GM23248 (cell line): Measurements from ENCODE around the gene IL17C. TPM values are rescaled to one million over a fixed set of nuclear protein-coding genes. Genes with fewer than 3 reads are reported as not detected.

Source experiments
- DNase-seq: peaks from one replicate; pipeline ENCODE4 v3.0.0-alpha.2; 2015
- H2AFZ ChIP-seq: fragments of 200-600 bp; sonication (generic); 2 replicates; pipeline ENCODE4 v1.6.1; 2016; ENCODE audit warnings: antibody characterized with exemption
- H3F3A ChIP-seq: fragments of 200-600 bp; sonication (generic); 2 replicates; pipeline ENCODE4 v1.6.1; 2016; ENCODE audit warnings: mild to moderate bottlenecking, antibody characterized with exemption, mixed run types; ENCODE audit not compliant: insufficient read depth
- H3K27ac ChIP-seq: fragments of 200-600 bp; sonication (generic); 2 replicates; pipeline ENCODE4 v1.5.1; 2016; ENCODE audit warnings: mild to moderate bottlenecking
- H3K27me3 ChIP-seq: fragments of 200-600 bp; sonication (generic); replicated peaks from 2 replicates; pipeline ENCODE4 v1.6.1; 2016; ENCODE audit warnings: mild to moderate bottlenecking; ENCODE audit not compliant: insufficient read depth
- H3K36me3 ChIP-seq: fragments of 200-600 bp; sonication (generic); 2 replicates; pipeline ENCODE4 v1.6.1; 2016; ENCODE audit warnings: low read depth, mild to moderate bottlenecking
- H3K4me1 ChIP-seq: fragments of 200-600 bp; sonication (generic); 2 replicates; pipeline ENCODE4 v1.6.1; 2016; ENCODE audit warnings: mild to moderate bottlenecking; ENCODE audit not compliant: insufficient read depth
- H3K4me2 ChIP-seq: fragments of 200-600 bp; sonication (generic); one replicate; pipeline ENCODE4 v1.6.1; 2016; ENCODE audit warnings: mild to moderate bottlenecking; ENCODE audit not compliant: unreplicated experiment
- H3K4me3 ChIP-seq: fragments of 200-600 bp; sonication (generic); 2 replicates; pipeline ENCODE4 v1.5.1; 2016; ENCODE audit warnings: mild to moderate bottlenecking
- H3K79me2 ChIP-seq: fragments of 200-600 bp; sonication (generic); 2 replicates; pipeline ENCODE4 v1.6.1; 2016; ENCODE audit warnings: mild to moderate bottlenecking; ENCODE audit not compliant: insufficient read depth
- H3K9ac ChIP-seq: fragments of 200-600 bp; sonication (generic); 2 replicates; pipeline ENCODE4 v1.6.1; 2016; ENCODE audit warnings: mild to moderate bottlenecking
- H3K9me2 ChIP-seq: fragments of 200-600 bp; sonication (generic); 2 replicates; pipeline ENCODE4 v1.6.1; 2016; ENCODE audit warnings: mixed run types, mild to moderate bottlenecking, moderate library complexity; ENCODE audit not compliant: insufficient read depth
- H3K9me3 ChIP-seq: fragments of 200-600 bp; sonication (generic); one replicate; pipeline ENCODE4 v1.6.1; 2017; ENCODE audit warnings: low read depth
- H4K20me1 ChIP-seq: fragments of 200-600 bp; sonication (generic); 2 replicates; pipeline ENCODE4 v1.6.0; 2016; ENCODE audit not compliant: insufficient read depth
- EZH2 ChIP-seq: fragments of 200-600 bp; sonication (generic); IDR thresholded peaks from 2 replicates; pipeline ENCODE4 v1.6.1; 2018; ENCODE audit warnings: antibody characterized with exemption, mild to moderate bottlenecking; ENCODE audit not compliant: insufficient read depth, poor library complexity, severe bottlenecking
- EZH2phosphoT487 ChIP-seq: fragments of 200-600 bp; sonication (generic); IDR thresholded peaks from 2 replicates; pipeline ENCODE4 v1.6.1; 2018; ENCODE audit warnings: antibody characterized with exemption, moderate library complexity, mild to moderate bottlenecking, low read depth; ENCODE audit not compliant: insufficient read depth
- WGBS, 2 experiments: methylation state at CpG; one replicate each; pipeline ENCODE4 v1.1.6; 2015 to 2017; ENCODE audit warnings: low lambda C conversion rate in 2 of 2, low coverage in 1 of 2; ENCODE audit errors: missing lambda C conversion rate in 2 of 2; 5-methylcytosine and 5-hydroxymethylcytosine counted together
- in situ Hi-C: fragments of 300-500 bp; cut with MboI; formaldehyde crosslinking; loops from 2 replicates; pipeline ENCODE4 v1.15.0; 2020
- polyA plus RNA-seq: library from polyadenylated mRNA; unstranded; fragments of >200 nt; fragmentation: Nextera tagmentation; extraction: Ambion mirVana; gene quantifications from 2 replicates; pipeline ENCODE4 v1.2.1, GENCODE V29; 2016
- total RNA-seq: library from RNA; depleted of rRNA; stranded (reverse); fragments of >200 nt; shearing (Covaris generic); gene quantifications from 2 replicates; pipeline ENCODE4 v1.2.3, GENCODE V29; 2014

IL17C gene
- total and polyA plus RNA-seq, 2 experiments from 2014 or later, result not detected

DNA sequence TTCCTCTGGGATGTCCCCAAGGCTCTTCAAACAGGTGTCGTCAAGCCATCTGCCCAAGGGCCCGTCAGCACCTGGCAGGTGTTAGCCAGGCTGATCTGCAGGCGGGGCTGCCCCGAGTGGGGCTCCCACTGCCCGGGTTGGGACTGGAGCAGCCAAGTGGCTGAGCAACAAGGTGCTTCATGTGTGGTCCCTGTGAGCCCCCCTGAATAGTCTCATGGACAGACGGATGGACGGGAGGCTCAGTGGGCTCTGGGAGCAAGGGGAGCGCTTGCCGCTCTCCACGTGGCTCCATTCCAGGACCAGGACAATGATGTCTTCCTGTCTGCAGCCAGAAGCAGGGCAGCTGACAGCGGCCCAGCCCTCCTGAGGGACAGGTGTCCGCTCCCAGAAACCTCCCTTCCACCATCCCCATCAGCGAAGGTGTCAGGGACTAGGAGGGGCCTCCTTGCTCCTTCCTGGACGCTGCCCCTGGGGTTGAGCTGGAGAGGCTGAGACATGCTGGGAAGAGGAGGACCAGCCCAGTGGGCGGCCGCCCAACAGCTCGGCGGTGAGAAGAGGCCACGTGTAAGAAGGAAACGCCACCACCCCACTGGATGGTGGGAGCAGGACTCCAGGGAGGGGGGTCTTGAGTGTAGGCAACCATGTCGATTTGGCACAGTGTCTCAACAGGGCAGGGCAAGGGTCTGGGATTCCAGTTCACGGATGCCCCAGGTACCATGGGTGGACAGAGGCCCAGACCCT is 38.3 kb downstream of the IL17C start:
- no peaks in the 10 kb centered on the region for H3K27me3 ChIP-seq
- no peak for DNase-seq
- no peaks in the 10 kb centered on the region for H3K9me2 ChIP-seq
- no peak overlapping the region for H2AFZ ChIP-seq
- H3K36me3 ChIP-seq, result no peaks in the 10 kb centered on the region
- no peak overlapping the region for H3K4me3 ChIP-seq
- H3K27ac ChIP-seq, result no peak overlapping the region
- no peaks in the 10 kb centered on the region for H4K20me1 ChIP-seq
- H3K79me2 ChIP-seq, result no peaks in the 10 kb centered on the region
- no peak overlapping the region for H3K9ac ChIP-seq
- no peak overlapping the region for H3K4me2 ChIP-seq
- no peaks in the 10 kb centered on the region for H3K9me3 ChIP-seq
- H3F3A ChIP-seq, result no peaks in the 10 kb centered on the region
- no peaks in the 10 kb centered on the region for H3K4me1 ChIP-seq
- 82 to 86% methylated on average over 21 to 22 of the region's 22 CpGs for WGBS, 2 experiments
- no peak for TF ChIP-seq EZH2phosphoT487
- TF ChIP-seq EZH2, result no peak
- in situ Hi-C loops, result no loop called here

DNA sequence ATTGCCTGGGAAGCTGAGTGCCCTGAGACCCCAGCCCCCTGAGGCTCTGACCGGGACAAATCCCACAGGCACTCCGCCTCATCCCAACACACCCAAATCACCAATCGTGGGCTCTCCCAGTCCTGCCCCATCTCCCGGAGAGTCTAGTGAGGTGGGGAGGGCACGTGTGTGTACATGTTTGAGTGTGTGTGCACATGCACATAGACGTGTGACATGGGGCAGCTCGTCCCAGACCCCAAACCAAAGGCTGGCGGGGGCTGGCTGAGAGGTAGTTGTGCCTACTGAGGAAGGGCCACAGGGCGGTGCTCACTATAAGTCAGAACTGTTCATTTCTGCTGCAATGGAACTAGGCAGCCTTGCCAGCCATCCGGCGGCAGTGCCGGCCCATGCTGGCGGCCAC is 39.3 kb downstream of the IL17C start:
- no peaks in the 10 kb centered on the region for H3F3A ChIP-seq
- no peak overlapping the region for H2AFZ ChIP-seq
- no peak overlapping the region for H3K4me3 ChIP-seq
- no peaks in the 10 kb centered on the region for H3K9me3 ChIP-seq
- no peak for TF ChIP-seq EZH2
- TF ChIP-seq EZH2phosphoT487, result no peak
- no peaks in the 10 kb centered on the region for H3K36me3 ChIP-seq
- H3K4me2 ChIP-seq, result no peak overlapping the region
- in situ Hi-C loops, result no loop called here
- no peaks in the 10 kb centered on the region for H3K79me2 ChIP-seq
- no peaks in the 10 kb centered on the region for H4K20me1 ChIP-seq
- H3K4me1 ChIP-seq, result no peaks in the 10 kb centered on the region
- H3K27me3 ChIP-seq, result no peaks in the 10 kb centered on the region
- no peak for DNase-seq
- H3K9me2 ChIP-seq, result no peaks in the 10 kb centered on the region
- no peak overlapping the region for H3K9ac ChIP-seq
- H3K27ac ChIP-seq, result no peak overlapping the region
- 43 to 51% methylated on average over 12 to 13 of the region's 13 CpGs for WGBS, 2 experiments

DNA sequence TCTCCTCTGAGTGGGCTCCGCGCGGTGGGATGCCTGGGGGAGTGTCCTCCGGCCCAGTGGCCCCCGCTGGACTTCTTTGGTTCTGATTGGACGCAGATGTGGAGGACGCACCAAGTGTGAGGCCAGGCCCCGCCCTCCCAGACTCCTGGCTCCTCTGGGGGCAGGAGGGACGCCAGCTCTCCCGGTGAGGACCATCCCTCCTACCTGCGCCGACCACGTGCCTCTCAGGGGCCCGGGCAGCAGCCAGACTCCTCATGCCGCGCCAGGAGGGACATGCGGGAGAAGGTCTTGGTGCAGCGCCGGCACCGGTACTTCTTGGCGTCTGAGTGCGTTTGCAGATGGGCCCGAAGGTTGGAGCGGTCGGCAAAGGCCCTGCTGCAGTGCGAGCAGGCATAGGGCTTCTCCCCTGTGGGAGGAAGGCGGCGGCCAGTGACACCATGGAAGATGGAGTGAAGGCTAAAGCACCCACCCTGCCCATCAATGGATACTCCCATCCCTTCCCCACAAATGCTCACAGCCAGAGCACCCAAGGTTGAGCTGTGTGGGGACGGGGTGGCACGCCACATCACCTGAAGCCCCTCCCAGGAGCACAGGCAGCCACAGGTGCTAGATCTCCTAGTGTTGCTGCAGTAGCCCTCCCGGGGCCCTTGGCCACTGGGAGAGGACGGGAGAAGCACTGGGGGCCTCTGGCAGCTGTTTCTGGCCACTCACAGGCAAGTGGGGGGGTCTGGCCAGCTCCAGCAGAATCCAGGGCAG is 40.0 kb downstream of the IL17C start:
- Histone ChIP-seq H2AFZ (no peak overlapping the region), H3K9me2 (no peaks in the 10 kb centered on the region), H3K4me2 (no peak overlapping the region), H3K9me3 (no peaks in the 10 kb centered on the region), H3K36me3 (no peaks in the 10 kb centered on the region), H3F3A (no peaks in the 10 kb centered on the region), H3K79me2 (no peaks in the 10 kb centered on the region), H4K20me1 (no peaks in the 10 kb centered on the region), H3K27me3 (no peaks in the 10 kb centered on the region), H3K4me1 (no peaks in the 10 kb centered on the region), H3K9ac (no peak overlapping the region), H3K4me3 (no peak overlapping the region), H3K27ac (no peak overlapping the region)
- TF ChIP-seq EZH2phosphoT487 (no peak), EZH2 (no peak)
- 58 to 68% methylated on average over 27 to 32 of the region's 32 CpGs for WGBS, 2 experiments
- DNase-seq, result no peak
- in situ Hi-C loops, result no loop called here

DNA sequence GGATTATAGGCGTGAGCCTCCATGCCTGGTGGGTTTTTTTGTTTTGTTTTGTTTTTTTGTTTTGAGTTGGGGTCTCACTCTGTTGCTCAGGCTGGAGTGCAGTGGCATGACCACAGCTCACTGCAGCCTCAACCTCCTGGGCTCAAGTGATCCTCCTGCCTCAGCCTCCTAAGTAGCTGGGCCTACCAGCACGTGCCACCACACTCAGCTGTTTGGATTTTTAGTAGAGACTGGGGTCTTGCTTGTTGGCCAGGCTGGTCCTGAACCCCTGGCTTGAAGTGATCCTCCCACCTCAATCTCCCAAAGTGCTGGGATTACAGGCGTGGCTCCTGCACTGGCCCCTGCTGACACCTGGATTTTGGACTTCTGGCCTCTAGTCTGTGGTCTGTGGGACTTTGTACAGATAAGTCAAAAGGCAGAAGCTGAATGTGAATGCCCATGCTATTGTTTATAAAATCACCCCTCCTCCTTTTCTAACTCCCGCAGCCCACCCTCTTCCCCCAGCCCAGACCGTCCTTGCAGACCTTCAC is 42.2 kb downstream of the IL17C start:
- no peak overlapping the region for H2AFZ ChIP-seq

More for the DNA sequence above, 42.2 kb downstream of the IL17C start:
- Histone ChIP-seq H3K4me2 (no peak overlapping the region), H3K4me3 (no peak overlapping the region), H3K27me3 (0 out of 2 replicates have a peak, but pooled peaks cover 4% of the 10 kb centered on the region), H3F3A (no peaks in the 10 kb centered on the region), H3K27ac (no peak overlapping the region), H3K9ac (no peak overlapping the region), H3K9me2 (no peaks in the 10 kb centered on the region), H3K4me1 (no peaks in the 10 kb centered on the region), H3K79me2 (no peaks in the 10 kb centered on the region), H4K20me1 (no peaks in the 10 kb centered on the region), H3K36me3 (no peaks in the 10 kb centered on the region), H3K9me3 (no peaks in the 10 kb centered on the region)
- no peak for DNase-seq
- in situ Hi-C loops, result no loop called here
- WGBS, 2 experiments, result 72 to 87% methylated on average over 3 to 5 of the region's 5 CpGs
- TF ChIP-seq EZH2, result no peak
- TF ChIP-seq EZH2phosphoT487, result no peak
